Measurements from ENCODE around the gene SWSAP1.

GRCh38 chr19:11338121-11338520 lies 36.3 kb upstream of the SWSAP1 start:
- TF ChIP-seq, protein P1, sequence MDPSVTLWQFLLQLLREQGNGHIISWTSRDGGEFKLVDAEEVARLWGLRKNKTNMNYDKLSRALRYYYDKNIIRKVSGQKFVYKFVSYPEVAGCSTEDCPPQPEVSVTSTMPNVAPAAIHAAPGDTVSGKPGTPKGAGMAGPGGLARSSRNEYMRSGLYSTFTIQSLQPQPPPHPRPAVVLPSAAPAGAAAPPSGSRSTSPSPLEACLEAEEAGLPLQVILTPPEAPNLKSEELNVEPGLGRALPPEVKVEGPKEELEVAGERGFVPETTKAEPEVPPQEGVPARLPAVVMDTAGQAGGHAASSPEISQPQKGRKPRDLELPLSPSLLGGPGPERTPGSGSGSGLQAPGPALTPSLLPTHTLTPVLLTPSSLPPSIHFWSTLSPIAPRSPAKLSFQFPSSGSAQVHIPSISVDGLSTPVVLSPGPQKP (IDR thresholded peaks at IDR 0.05; ENCODE audit: borderline replicate concordance, low read depth, low read length): no peak
- TF ChIP-seq POLR2A (IDR thresholded peaks at IDR 0.05; ENCODE audit: low read depth, low read length): no peak

Data from IMR-90 (cell line).